GM06990 (cell line): Measurements from ENCODE around the gene RNF227.
A peak's percentile ranks its signal among the peaks of the same experiment; 100 is the strongest.

Source experiments
- DNase-seq: peaks from one replicate; pipeline ENCODE4 v3.0.0-alpha.2; 2011; ENCODE audit not compliant: insufficient read length; ENCODE audit errors: extremely low read depth
- H3K27me3 ChIP-seq: replicated peaks from 2 replicates; pipeline ENCODE4 v1.6.0; 2011; ENCODE audit warnings: low read length; ENCODE audit not compliant: control insufficient read depth, insufficient read depth
- H3K36me3 ChIP-seq: 2 replicates; pipeline ENCODE4 v1.5.1; 2011; ENCODE audit warnings: low read length; ENCODE audit not compliant: control insufficient read depth, insufficient read depth
- H3K4me3 ChIP-seq: replicated peaks from 2 replicates; pipeline ENCODE4 v1.5.1; 2011; ENCODE audit warnings: low read depth, mild to moderate bottlenecking, control low read depth, low read length
- TF ChIP-seq, protein P1 (sequence below): IDR thresholded peaks from 2 replicates; pipeline ENCODE4 v1.5.1; 2011; ENCODE audit warnings: low read length, control low read depth, mild to moderate bottlenecking, inconsistent platforms; ENCODE audit not compliant: insufficient read depth, poor library complexity, severe bottlenecking

Gene RNF227

DNA sequence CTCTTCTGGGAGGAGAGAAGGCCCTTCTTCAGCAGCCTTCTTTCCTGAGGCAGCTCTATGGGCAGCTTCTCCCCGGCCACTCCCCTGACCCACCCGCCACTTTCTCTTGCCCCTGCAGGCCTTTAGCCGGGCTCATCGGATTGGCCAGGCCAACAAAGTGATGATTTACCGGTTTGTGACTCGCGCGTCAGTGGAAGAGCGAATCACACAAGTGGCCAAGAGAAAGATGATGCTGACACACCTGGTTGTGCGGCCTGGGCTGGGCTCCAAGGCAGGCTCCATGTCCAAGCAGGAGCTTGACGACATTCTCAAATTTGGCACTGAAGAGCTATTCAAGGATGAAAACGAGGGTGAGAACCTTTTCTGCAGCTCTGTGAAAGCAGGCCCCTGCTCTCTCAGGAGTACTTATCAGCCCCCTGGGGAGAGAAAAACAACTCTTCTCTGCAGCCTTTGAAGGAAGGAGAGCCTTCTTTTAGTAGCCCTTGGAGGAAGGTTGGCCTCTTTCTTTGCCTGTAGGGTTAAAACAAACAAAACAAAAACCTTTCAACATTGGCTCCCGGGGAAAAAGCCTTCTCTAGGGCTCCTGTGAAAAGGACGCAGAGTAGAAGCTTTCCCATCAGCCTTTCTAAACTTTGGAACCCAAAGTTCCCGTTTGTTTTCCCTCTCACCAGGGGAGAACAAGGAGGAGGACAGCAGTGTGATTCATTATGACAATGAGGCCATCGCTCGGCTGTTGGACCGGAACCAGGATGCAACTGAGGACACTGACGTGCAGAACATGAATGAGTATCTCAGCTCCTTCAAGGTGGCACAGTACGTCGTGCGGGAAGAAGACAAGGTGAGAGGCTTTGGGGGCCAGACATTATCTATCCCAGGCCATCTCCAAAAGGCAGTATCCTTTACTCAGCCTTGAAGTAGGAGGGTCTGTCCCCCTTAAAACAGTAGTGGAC lies 12.7 kb downstream of the RNF227 start:
- TF ChIP-seq, protein P1, sequence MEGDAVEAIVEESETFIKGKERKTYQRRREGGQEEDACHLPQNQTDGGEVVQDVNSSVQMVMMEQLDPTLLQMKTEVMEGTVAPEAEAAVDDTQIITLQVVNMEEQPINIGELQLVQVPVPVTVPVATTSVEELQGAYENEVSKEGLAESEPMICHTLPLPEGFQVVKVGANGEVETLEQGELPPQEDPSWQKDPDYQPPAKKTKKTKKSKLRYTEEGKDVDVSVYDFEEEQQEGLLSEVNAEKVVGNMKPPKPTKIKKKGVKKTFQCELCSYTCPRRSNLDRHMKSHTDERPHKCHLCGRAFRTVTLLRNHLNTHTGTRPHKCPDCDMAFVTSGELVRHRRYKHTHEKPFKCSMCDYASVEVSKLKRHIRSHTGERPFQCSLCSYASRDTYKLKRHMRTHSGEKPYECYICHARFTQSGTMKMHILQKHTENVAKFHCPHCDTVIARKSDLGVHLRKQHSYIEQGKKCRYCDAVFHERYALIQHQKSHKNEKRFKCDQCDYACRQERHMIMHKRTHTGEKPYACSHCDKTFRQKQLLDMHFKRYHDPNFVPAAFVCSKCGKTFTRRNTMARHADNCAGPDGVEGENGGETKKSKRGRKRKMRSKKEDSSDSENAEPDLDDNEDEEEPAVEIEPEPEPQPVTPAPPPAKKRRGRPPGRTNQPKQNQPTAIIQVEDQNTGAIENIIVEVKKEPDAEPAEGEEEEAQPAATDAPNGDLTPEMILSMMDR: no peak
- H3K36me3 ChIP-seq: peaks cover 56% of the 10 kb centered on the region
- no peak overlapping the region for H3K4me3 ChIP-seq
- no peaks in the 10 kb centered on the region for H3K27me3 ChIP-seq
- DNase-seq: no peak

GRCh38 chr17:7897773-7898172 lies 18.3 kb downstream of the RNF227 start:
- DNase-seq: no peak
- no peak overlapping the region for H3K4me3 ChIP-seq
- H3K36me3 ChIP-seq: peaks cover 43% of the 10 kb centered on the region

GRCh38 chr17:7897090-7897489 lies 19.0 kb downstream of the RNF227 start:
- no peak for DNase-seq
- Histone ChIP-seq H3K27me3 (no peaks in the 10 kb centered on the region), H3K36me3 (peaks cover 40% of the 10 kb centered on the region), H3K4me3 (no peak overlapping the region)
- TF ChIP-seq, protein P1: no peak

More at GRCh38 chr17:7897773-7898172, 18.3 kb downstream of the RNF227 start:
- TF ChIP-seq, protein P1: peak; percentile 11
- H3K27me3 ChIP-seq: no peaks in the 10 kb centered on the region

GRCh38 chr17:7894866-7895265 lies 21.2 kb downstream of the RNF227 start:
- Histone ChIP-seq H3K27me3 (no peaks in the 10 kb centered on the region), H3K36me3 (peaks cover 33% of the 10 kb centered on the region), H3K4me3 (no peak overlapping the region)
- TF ChIP-seq, protein P1: no peak
- no peak for DNase-seq

DNA sequence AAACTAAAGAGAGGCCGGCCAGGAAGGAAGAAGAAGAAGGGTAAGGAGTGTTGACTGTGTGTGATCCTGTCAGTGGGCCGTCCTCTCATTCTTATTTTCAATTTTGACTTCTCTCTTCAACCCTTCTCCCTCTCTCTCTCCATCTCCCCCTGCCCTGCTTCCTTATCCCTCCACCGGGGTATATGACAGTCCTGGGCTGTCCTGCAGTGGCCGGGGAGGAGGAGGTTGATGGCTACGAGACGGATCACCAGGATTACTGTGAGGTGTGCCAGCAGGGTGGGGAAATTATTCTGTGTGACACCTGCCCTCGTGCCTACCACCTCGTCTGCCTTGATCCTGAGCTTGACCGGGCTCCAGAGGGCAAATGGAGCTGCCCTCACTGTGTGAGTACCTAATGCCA lies 21.9 kb downstream of the RNF227 start:
- Histone ChIP-seq H3K36me3 (peaks cover 33% of the 10 kb centered on the region), H3K27me3 (no peaks in the 10 kb centered on the region), H3K4me3 (no peak overlapping the region)
- no peak for DNase-seq
- TF ChIP-seq, protein P1: no peak
